Trophoblast cell (in vitro differentiated cells and primary cell): ENCODE measurements around the gene NUP205.

Experiments
- DNase-seq, 2 donors: peaks; one replicate each; pipeline ENCODE4 v3.0.0-alpha.2; 2016
- H2AFZ ChIP-seq: 2 replicates; pipeline ENCODE4 v1.6.1; 2013; ENCODE audit warnings: low read length, moderate library complexity, mild to moderate bottlenecking; ENCODE audit not compliant: insufficient read depth, poor library complexity
- H2AK5ac ChIP-seq: 2 replicates; pipeline ENCODE4 v1.6.1; 2013; ENCODE audit warnings: mild to moderate bottlenecking, low read length
- H2BK120ac ChIP-seq: 2 replicates; pipeline ENCODE4 v1.6.1; 2013; ENCODE audit warnings: low read length, mild to moderate bottlenecking, moderate library complexity; ENCODE audit not compliant: insufficient read depth, poor library complexity
- H2BK12ac ChIP-seq: 2 replicates; pipeline ENCODE4 v1.6.1; 2013; ENCODE audit warnings: mild to moderate bottlenecking, low read length, moderate library complexity
- H2BK5ac ChIP-seq: 2 replicates; pipeline ENCODE4 v1.6.1; 2013; ENCODE audit warnings: low read length, low read depth, moderate library complexity, mild to moderate bottlenecking; ENCODE audit not compliant: poor library complexity
- H3K14ac ChIP-seq: 2 replicates; pipeline ENCODE4 v1.6.1; 2013; ENCODE audit warnings: mild to moderate bottlenecking, low read length
- H3K18ac ChIP-seq: 2 replicates; pipeline ENCODE4 v1.6.1; 2013; ENCODE audit warnings: mild to moderate bottlenecking, low read length
- H3K23ac ChIP-seq: 2 replicates; pipeline ENCODE4 v1.6.1; 2013; ENCODE audit warnings: low read length
- H3K27ac ChIP-seq: 2 replicates; pipeline ENCODE4 v1.5.1; 2013; ENCODE audit warnings: low read depth, mild to moderate bottlenecking, inconsistent platforms, low read length, moderate library complexity
- H3K27me3 ChIP-seq: 2 replicates; pipeline ENCODE4 v1.6.1; 2013; ENCODE audit warnings: inconsistent platforms, mild to moderate bottlenecking, low read length, moderate library complexity; ENCODE audit not compliant: insufficient read depth
- H3K36me3 ChIP-seq, 2 experiments: 1 replicate in 1 of 2; 2 replicates in 1 of 2; pipeline ENCODE4 v1.6.1; 2013; ENCODE audit warnings: low read length in 2 of 2, mild to moderate bottlenecking in 2 of 2, moderate library complexity in 1 of 2; ENCODE audit not compliant: insufficient read depth in 2 of 2, control insufficient read depth in 1 of 2
- H3K4ac ChIP-seq: 2 replicates; pipeline ENCODE4 v1.6.1; 2013; ENCODE audit warnings: low read depth, mild to moderate bottlenecking, low read length, moderate library complexity
- H3K4me1 ChIP-seq, 2 experiments: 1 replicate in 1 of 2; 2 replicates in 1 of 2; pipeline ENCODE4 v1.6.1; 2013; ENCODE audit warnings: low read length in 2 of 2, mild to moderate bottlenecking in 2 of 2, moderate library complexity in 1 of 2; ENCODE audit not compliant: insufficient read depth in 2 of 2, control insufficient read depth in 1 of 2
- H3K4me2 ChIP-seq: 2 replicates; pipeline ENCODE4 v1.6.1; 2013; ENCODE audit warnings: inconsistent platforms, mild to moderate bottlenecking, low read length, moderate library complexity
- H3K4me3 ChIP-seq: 2 replicates; pipeline ENCODE4 v1.5.1; 2013; ENCODE audit warnings: mild to moderate bottlenecking, low read depth, low read length, inconsistent platforms
- H3K79me1 ChIP-seq: one replicate; pipeline ENCODE4 v1.6.1; 2013; ENCODE audit warnings: low read length
- H3K79me2 ChIP-seq: 2 replicates; pipeline ENCODE4 v1.6.1; 2013; ENCODE audit warnings: low read length, mild to moderate bottlenecking; ENCODE audit not compliant: control insufficient read depth, insufficient read depth, poor library complexity
- H3K9ac ChIP-seq: 2 replicates; pipeline ENCODE4 v1.6.1; 2013; ENCODE audit warnings: mild to moderate bottlenecking, low read length
- H3K9me3 ChIP-seq: 2 replicates; pipeline ENCODE4 v1.6.1; 2013; ENCODE audit warnings: low read depth, mild to moderate bottlenecking, control low read depth, inconsistent platforms, low read length; ENCODE audit not compliant: insufficient read depth
- H4K12ac ChIP-seq: 2 replicates; pipeline ENCODE4 v1.6.1; 2013; ENCODE audit warnings: low read depth, mild to moderate bottlenecking, low read length, moderate library complexity
- H4K8ac ChIP-seq: 2 replicates; pipeline ENCODE4 v1.6.1; 2013; ENCODE audit warnings: low read depth, mild to moderate bottlenecking, low read length, moderate library complexity
- H4K91ac ChIP-seq: one replicate; pipeline ENCODE4 v1.6.1; 2013; ENCODE audit warnings: low read depth, mild to moderate bottlenecking, low read length, moderate library complexity
- WGBS: extraction: QIAGEN DNeasy Blood & Tissue Kit; methylation state at CpG from one replicate; pipeline ENCODE4 v1.1.7; 2013; ENCODE audit warnings: missing lambda C conversion rate; ENCODE audit not compliant: insufficient read length, insufficient coverage; ENCODE audit errors: extremely low coverage; 5-methylcytosine and 5-hydroxymethylcytosine counted together

NUP205 gene

DNA sequence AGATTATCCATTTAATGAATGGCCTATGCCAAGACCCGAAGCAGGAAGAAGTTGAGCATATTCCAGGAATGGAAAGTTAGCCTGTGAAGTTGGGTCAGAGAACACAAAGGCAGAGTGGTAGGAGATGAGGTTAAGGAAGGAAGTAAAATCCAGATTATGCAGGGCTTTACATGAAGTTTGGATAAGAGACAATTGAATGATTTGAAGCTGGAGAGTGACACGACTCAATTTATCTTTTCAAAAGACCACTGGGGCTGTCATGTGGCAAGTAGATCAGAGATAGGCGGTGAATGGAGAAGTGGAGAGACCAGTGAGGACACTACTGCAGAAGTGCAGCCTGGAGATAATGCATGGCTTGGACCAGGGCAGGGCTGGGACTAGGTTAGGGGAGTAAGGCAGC, 40.7 kb upstream of the NUP205 start:
- DNase-seq: no peak
- H3K18ac ChIP-seq: no peak overlapping the region
- no peaks in the 10 kb centered on the region for H3K79me2 ChIP-seq
- no peak overlapping the region for H3K14ac ChIP-seq
- H3K23ac ChIP-seq: no peak overlapping the region
- no peak overlapping the region for H4K8ac ChIP-seq
- H2AK5ac ChIP-seq: no peak overlapping the region
- no peak overlapping the region for H3K4me3 ChIP-seq
- H2AFZ ChIP-seq: no peak overlapping the region
- H3K36me3 ChIP-seq: no peaks in the 10 kb centered on the region
- no peaks in the 10 kb centered on the region for H3K9me3 ChIP-seq
- H3K4me1 ChIP-seq: no peaks in the 10 kb centered on the region
- H3K79me1 ChIP-seq: no peaks in the 10 kb centered on the region
- H3K27me3 ChIP-seq: no peaks in the 10 kb centered on the region
- no peak overlapping the region for H3K4me2 ChIP-seq
- H4K12ac ChIP-seq: no peak overlapping the region
- H2BK12ac ChIP-seq: no peak overlapping the region
- no peak overlapping the region for H2BK5ac ChIP-seq
- no peak overlapping the region for H3K27ac ChIP-seq
- no peak overlapping the region for H4K91ac ChIP-seq
- no peak overlapping the region for H3K4ac ChIP-seq
- no peak overlapping the region for H3K9ac ChIP-seq
- no peak overlapping the region for H2BK120ac ChIP-seq
- WGBS: no CpG with 5 or more reads among the region's 3 CpGs

GRCh38 chr7:135518748-135519147, 39.0 kb upstream of the NUP205 start:
- Histone ChIP-seq H3K9ac (no peak overlapping the region), H3K9me3 (no peaks in the 10 kb centered on the region), H3K4me2 (no peak overlapping the region), H3K27me3 (no peaks in the 10 kb centered on the region), H2AK5ac (no peak overlapping the region), H3K79me2 (no peaks in the 10 kb centered on the region), H3K4me1 (no peaks in the 10 kb centered on the region), H3K79me1 (no peaks in the 10 kb centered on the region), H3K14ac (no peak overlapping the region), H3K23ac (no peak overlapping the region), H3K27ac (no peak overlapping the region), H4K91ac (no peak overlapping the region), H2BK12ac (no peak overlapping the region), H3K36me3 (no peaks in the 10 kb centered on the region), H2AFZ (no peak overlapping the region), H2BK120ac (no peak overlapping the region), H2BK5ac (no peak overlapping the region), H3K4me3 (no peak overlapping the region), H4K8ac (no peak overlapping the region), H3K18ac (no peak overlapping the region), H4K12ac (no peak overlapping the region), H3K4ac (no peak overlapping the region)
- WGBS: no CpG with 5 or more reads among the region's 1 CpG
- no peak for DNase-seq

DNA sequence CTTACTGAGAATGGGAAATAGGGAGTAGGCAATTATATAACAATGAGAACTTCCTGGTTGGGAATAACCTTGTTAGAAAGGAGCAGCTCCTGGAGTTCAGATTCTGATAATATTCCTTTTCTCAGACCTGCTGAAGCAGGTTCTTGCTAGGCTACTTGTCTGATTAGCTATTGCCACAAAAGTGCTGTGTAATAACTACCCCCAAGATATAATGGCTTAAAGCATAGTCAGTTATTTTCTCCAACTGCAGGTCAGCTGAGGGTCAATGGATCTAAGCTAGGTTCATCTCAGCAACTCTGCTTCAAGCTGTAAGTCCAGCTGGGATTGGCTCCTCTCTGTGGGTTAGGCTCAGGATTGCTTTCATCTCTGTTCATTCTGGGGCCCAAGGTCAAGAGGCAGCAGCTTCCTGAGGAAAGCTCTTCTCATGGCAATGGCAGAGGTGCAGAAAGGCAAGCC, 38.5 kb upstream of the NUP205 start:
- H3K18ac ChIP-seq: no peak overlapping the region
- no peak overlapping the region for H3K4me3 ChIP-seq

DNA sequence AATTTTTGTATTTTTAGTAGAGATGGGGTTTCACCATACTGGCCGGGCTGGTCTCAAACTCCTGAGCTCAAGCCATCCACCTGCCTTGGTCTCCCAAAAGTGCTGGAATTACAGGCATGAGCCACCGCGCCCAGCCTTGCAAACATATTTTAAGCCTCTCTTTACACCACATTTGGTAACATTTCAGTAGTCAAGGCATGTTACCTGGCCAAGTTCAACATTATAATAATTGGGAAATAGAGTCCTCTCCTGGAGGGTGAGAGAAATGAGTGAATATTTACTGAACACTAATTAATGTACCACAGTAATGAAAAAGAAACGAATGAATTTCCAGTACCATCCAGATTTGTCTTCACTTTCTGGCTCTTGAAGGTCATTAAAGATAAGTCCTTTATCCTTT, 37.8 kb upstream of the NUP205 start:
- H3K9ac ChIP-seq: no peak overlapping the region
- no peak overlapping the region for H3K4ac ChIP-seq
- H3K4me3 ChIP-seq: no peak overlapping the region
- H4K91ac ChIP-seq: no peak overlapping the region
- H3K27ac ChIP-seq: no peak overlapping the region
- no peak overlapping the region for H4K12ac ChIP-seq
- H3K79me2 ChIP-seq: no peaks in the 10 kb centered on the region
- no CpG with 5 or more reads among the region's 4 CpGs for WGBS
- no peak overlapping the region for H3K18ac ChIP-seq
- no peak overlapping the region for H3K23ac ChIP-seq
- H2BK12ac ChIP-seq: no peak overlapping the region
- no peaks in the 10 kb centered on the region for H3K36me3 ChIP-seq
- H2AFZ ChIP-seq: no peak overlapping the region
- no peak overlapping the region for H2BK5ac ChIP-seq
- no peak overlapping the region for H2AK5ac ChIP-seq
- H3K14ac ChIP-seq: no peak overlapping the region
- no peak for DNase-seq
- no peak overlapping the region for H3K4me2 ChIP-seq
- no peaks in the 10 kb centered on the region for H3K27me3 ChIP-seq
- H3K4me1 ChIP-seq: no peaks in the 10 kb centered on the region
- no peaks in the 10 kb centered on the region for H3K9me3 ChIP-seq
- no peak overlapping the region for H4K8ac ChIP-seq
- no peaks in the 10 kb centered on the region for H3K79me1 ChIP-seq
- H2BK120ac ChIP-seq: no peak overlapping the region

More for the DNA sequence above, 38.5 kb upstream of the NUP205 start:
- no peak overlapping the region for H3K27ac ChIP-seq
- H3K14ac ChIP-seq: no peak overlapping the region
- H3K9ac ChIP-seq: no peak overlapping the region
- no peak overlapping the region for H2AK5ac ChIP-seq
- no peak overlapping the region for H2BK12ac ChIP-seq
- H2AFZ ChIP-seq: no peak overlapping the region
- H3K4ac ChIP-seq: no peak overlapping the region
- no peak overlapping the region for H2BK120ac ChIP-seq
- no peaks in the 10 kb centered on the region for H3K4me1 ChIP-seq
- no peaks in the 10 kb centered on the region for H3K79me1 ChIP-seq
- H3K79me2 ChIP-seq: no peaks in the 10 kb centered on the region
- H3K9me3 ChIP-seq: no peaks in the 10 kb centered on the region
- H3K27me3 ChIP-seq: no peaks in the 10 kb centered on the region
- no peak overlapping the region for H3K23ac ChIP-seq
- H4K8ac ChIP-seq: no peak overlapping the region
- no peak overlapping the region for H3K4me2 ChIP-seq
- no peaks in the 10 kb centered on the region for H3K36me3 ChIP-seq
- DNase-seq: no peak
- H4K91ac ChIP-seq: no peak overlapping the region
- no peak overlapping the region for H2BK5ac ChIP-seq
- H4K12ac ChIP-seq: no peak overlapping the region
